ENCODE data around the gene CDK14.

DNA sequence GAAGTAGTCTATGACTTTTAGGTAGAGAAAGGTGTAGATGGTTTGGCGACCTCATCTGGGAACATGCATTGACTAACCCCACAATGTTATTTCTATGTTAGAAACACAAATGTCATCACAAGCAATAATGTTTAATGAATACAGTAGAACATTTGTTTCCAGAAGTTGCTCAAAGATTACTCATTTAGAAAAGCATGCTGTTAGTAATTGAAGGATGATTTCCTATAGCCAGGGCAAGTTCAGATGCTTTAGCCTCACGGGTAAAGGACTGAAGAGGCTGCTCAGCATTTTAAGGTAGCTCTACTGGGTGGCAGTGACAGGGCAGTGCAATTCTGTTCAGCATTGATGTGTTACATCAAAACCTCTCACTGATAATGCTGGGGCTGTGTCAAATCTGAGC is 468.8 kb downstream of the CDK14 start:
- TF ChIP-seq, protein P1, sequence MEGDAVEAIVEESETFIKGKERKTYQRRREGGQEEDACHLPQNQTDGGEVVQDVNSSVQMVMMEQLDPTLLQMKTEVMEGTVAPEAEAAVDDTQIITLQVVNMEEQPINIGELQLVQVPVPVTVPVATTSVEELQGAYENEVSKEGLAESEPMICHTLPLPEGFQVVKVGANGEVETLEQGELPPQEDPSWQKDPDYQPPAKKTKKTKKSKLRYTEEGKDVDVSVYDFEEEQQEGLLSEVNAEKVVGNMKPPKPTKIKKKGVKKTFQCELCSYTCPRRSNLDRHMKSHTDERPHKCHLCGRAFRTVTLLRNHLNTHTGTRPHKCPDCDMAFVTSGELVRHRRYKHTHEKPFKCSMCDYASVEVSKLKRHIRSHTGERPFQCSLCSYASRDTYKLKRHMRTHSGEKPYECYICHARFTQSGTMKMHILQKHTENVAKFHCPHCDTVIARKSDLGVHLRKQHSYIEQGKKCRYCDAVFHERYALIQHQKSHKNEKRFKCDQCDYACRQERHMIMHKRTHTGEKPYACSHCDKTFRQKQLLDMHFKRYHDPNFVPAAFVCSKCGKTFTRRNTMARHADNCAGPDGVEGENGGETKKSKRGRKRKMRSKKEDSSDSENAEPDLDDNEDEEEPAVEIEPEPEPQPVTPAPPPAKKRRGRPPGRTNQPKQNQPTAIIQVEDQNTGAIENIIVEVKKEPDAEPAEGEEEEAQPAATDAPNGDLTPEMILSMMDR (conservative IDR thresholded peaks at IDR 0.05 in 1 of 2, IDR thresholded peaks at IDR 0.05 in 1 of 2; ENCODE audit: low read depth in 1 of 2, low read length in 2 of 2), result no peak
- TF ChIP-seq EZH2 (IDR thresholded peaks at IDR 0.05; ENCODE audit: low read length, missing control alignments), result no peak

Data from fibroblast of lung (primary cell).